ENCODE measurements around the gene GEMIN4. TPM values are rescaled to one million over a fixed set of nuclear protein-coding genes. Genes with fewer than 3 reads are reported as not detected.
"Not testable (repeated sequence)": the region's sequence is repeated elsewhere in the genome, so short reads cannot be mapped to it uniquely, and the experiment has no call there.

GEMIN4 gene
- total RNA-seq, 1 donor from 2014 or later: 24.5 TPM

- no peak for DNase-seq (ENCODE audit: low read depth, low spot score)
Observed at GRCh38 chr17:703081-703875, 48.8 kb downstream of the GEMIN4 start.

DNA sequence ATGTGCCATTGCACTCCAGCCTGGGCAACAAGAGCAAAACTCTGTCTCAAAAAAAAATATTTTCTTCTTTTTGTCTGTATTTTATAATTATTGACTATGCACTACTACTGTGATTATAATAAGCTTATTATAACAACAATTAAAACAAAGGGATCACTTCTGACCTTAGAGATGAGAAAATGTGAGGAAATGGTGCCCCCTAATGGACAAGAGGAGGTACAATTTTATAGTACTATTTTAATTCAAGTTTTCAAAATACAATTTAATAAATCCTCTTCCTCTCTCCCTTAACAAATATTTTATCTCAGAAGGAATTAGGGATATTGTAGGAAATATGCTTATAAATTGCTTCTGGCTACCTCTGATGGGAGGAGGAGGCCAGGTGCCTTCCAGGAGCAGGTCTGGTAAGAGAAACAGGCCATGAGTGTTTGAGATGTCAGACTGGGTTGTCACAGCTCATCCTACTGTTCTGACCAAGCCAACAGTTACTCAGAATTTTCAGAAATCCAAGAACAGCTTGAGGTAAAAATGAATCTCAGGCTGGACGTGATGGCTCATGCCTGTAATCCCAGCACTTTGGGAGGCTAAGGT, 51.5 kb downstream of the GEMIN4 start:
- no peak for DNase-seq (ENCODE audit: low read depth, low spot score)

- DNase-seq (ENCODE audit: low read depth, low spot score): no peak
Observed at GRCh38 chr17:699345-699744, 52.7 kb downstream of the GEMIN4 start.

DNA sequence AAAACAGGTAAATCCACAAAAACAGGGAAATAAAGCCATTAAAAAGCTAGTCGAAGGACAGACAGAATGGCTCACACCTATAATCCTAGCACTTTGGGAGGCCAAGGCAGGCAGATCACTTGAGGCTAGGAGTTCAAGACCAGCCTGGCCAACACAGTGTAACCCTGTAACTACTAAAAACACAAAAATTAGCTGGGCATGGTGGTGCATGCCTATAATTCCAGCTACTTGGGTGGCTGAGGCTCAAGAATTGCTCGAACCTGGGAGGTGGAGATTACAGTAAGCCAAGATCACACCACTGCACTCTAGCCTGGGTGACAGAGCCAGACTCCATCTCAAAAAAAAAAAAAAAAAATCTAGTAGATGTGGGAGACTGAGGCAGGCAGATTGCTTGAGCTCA, 54.0 kb downstream of the GEMIN4 start:
- not testable (repeated sequence) for DNase-seq (ENCODE audit: low read depth, low spot score)

GRCh38 chr17:697682-698081, 54.4 kb downstream of the GEMIN4 start:
- no peak for DNase-seq (ENCODE audit: low read depth, low spot score)

- no peak for DNase-seq (ENCODE audit: low read depth, low spot score)
Observed at GRCh38 chr17:696369-696768, 55.7 kb downstream of the GEMIN4 start.

Other genes with a start within 250 kb of the GEMIN4 start
- 25.5 and 29.8 TPM in 2 replicates for gene VPS53, start 37.4 kb downstream of the GEMIN4 start, total RNA-seq
- gene TLCD3A, start 19.7 kb downstream of the GEMIN4 start, total RNA-seq: 17.1 and 26.9 TPM in 2 replicates
- 68.8 and 91.6 TPM in 2 replicates for gene GLOD4, start 30.0 kb upstream of the GEMIN4 start, total RNA-seq
- gene MRM3, start 30.1 kb upstream of the GEMIN4 start, total RNA-seq: 27.9 and 28.7 TPM in 2 replicates
- gene NXN, start 227.5 kb upstream of the GEMIN4 start, total RNA-seq: 31.6 and 33.0 TPM in 2 replicates
- gene TIMM22, start 244.9 kb upstream of the GEMIN4 start, total RNA-seq: 22.5 and 23.0 TPM in 2 replicates

Data from pulmonary artery endothelial cell (primary cell).